ENCODE results near the gene CTDSP2.

The CTDSP2 gene

GRCh38 chr12:57838594-57839302 lies 7.8 kb downstream of the CTDSP2 start:
- Histone ChIP-seq H3K9ac (ENCODE audit: low read length) (no peak overlapping the region), H3K36me3 (ENCODE audit: insufficient read depth, low read length) (no peaks in the 10 kb centered on the region), H3K27me3 (ENCODE audit: control insufficient read depth in 1 of 2, insufficient read depth in 2 of 2, low read length in 2 of 2) (no peaks in the 10 kb centered on the region), H3K4me1 (ENCODE audit: insufficient read depth, low read length) (peaks cover 97% of the 10 kb centered on the region), H3K27ac (ENCODE audit: low read depth, low read length) (peak overlapping the region; percentile 41), H3K4me3 (ENCODE audit: low read depth in 1 of 2, low read length in 2 of 2) (peak overlapping the region in 1 of 2 donors; percentile 43), H3K9me3 (ENCODE audit: low read length) (no peaks in the 10 kb centered on the region)

GRCh38 chr12:57837864-57838562 lies 8.5 kb downstream of the CTDSP2 start:
- H3K4me1 ChIP-seq (ENCODE audit: insufficient read depth, low read length), result peaks cover 97% of the 10 kb centered on the region

GRCh38 chr12:57836442-57837375 lies 9.8 kb downstream of the CTDSP2 start:
- Histone ChIP-seq H3K36me3 (ENCODE audit: insufficient read depth, low read length) (peaks cover 1% of the 10 kb centered on the region), H3K27ac (ENCODE audit: low read depth, low read length) (peak overlapping the region; percentile 59), H3K4me1 (ENCODE audit: insufficient read depth, low read length) (peaks cover 97% of the 10 kb centered on the region), H3K9ac (ENCODE audit: low read length) (peak overlapping the region; percentile 13), H3K27me3 (ENCODE audit: control insufficient read depth in 1 of 2, insufficient read depth in 2 of 2, low read length in 2 of 2) (no peaks in the 10 kb centered on the region), H3K9me3 (ENCODE audit: low read length) (no peaks in the 10 kb centered on the region), H3K4me3 (ENCODE audit: low read depth in 1 of 2, low read length in 2 of 2) (peak overlapping the region in 1 of 2 donors; percentile 33)

More at GRCh38 chr12:57837864-57838562, 8.5 kb downstream of the CTDSP2 start:
- no peaks in the 10 kb centered on the region for H3K27me3 ChIP-seq (ENCODE audit: control insufficient read depth in 1 of 2, insufficient read depth in 2 of 2, low read length in 2 of 2)
- H3K36me3 ChIP-seq (ENCODE audit: insufficient read depth, low read length), result no peaks in the 10 kb centered on the region
- no peak overlapping the region for H3K9ac ChIP-seq (ENCODE audit: low read length)
- H3K27ac ChIP-seq (ENCODE audit: low read depth, low read length), result peak overlapping the region; percentile 41
- H3K4me3 ChIP-seq (ENCODE audit: low read depth in 1 of 2, low read length in 2 of 2), result peak overlapping the region in 1 of 2 donors; percentile 43
- H3K9me3 ChIP-seq (ENCODE audit: low read length), result no peaks in the 10 kb centered on the region

GRCh38 chr12:57835366-57836288 lies 10.9 kb downstream of the CTDSP2 start:
- Histone ChIP-seq H3K27ac (ENCODE audit: low read depth, low read length) (peak overlapping the region; percentile 59), H3K36me3 (ENCODE audit: insufficient read depth, low read length) (peaks cover 6% of the 10 kb centered on the region), H3K4me3 (ENCODE audit: low read depth in 1 of 2, low read length in 2 of 2) (peak overlapping the region in 1 of 2 donors; percentile 33), H3K9ac (ENCODE audit: low read length) (peak overlapping the region; percentile 13), H3K4me1 (ENCODE audit: insufficient read depth, low read length) (peaks cover 94% of the 10 kb centered on the region), H3K27me3 (ENCODE audit: control insufficient read depth in 1 of 2, insufficient read depth in 2 of 2, low read length in 2 of 2) (no peaks in the 10 kb centered on the region), H3K9me3 (ENCODE audit: low read length) (no peaks in the 10 kb centered on the region)

- H3K9ac ChIP-seq (ENCODE audit: low read length), result no peak overlapping the region
Measured at GRCh38 chr12:57834086-57834876, 12.2 kb downstream of the CTDSP2 start.

GRCh38 chr12:57833672-57834071 lies 12.9 kb downstream of the CTDSP2 start:
- Histone ChIP-seq H3K4me3 (ENCODE audit: low read depth in 1 of 2, low read length in 2 of 2) (peak overlapping the region in 1 of 2 donors; percentile 44), H3K9ac (ENCODE audit: low read length) (no peak overlapping the region), H3K27me3 (ENCODE audit: control insufficient read depth in 1 of 2, insufficient read depth in 2 of 2, low read length in 2 of 2) (no peaks in the 10 kb centered on the region), H3K9me3 (ENCODE audit: low read length) (no peaks in the 10 kb centered on the region), H3K36me3 (ENCODE audit: insufficient read depth, low read length) (peaks cover 17% of the 10 kb centered on the region), H3K4me1 (ENCODE audit: insufficient read depth, low read length) (peaks cover 94% of the 10 kb centered on the region), H3K27ac (ENCODE audit: low read depth, low read length) (peak overlapping the region; percentile 29)

More at GRCh38 chr12:57834086-57834876, 12.2 kb downstream of the CTDSP2 start:
- H3K4me3 ChIP-seq (ENCODE audit: low read depth in 1 of 2, low read length in 2 of 2), result peak overlapping the region in 1 of 2 donors; percentile 44
- H3K27ac ChIP-seq (ENCODE audit: low read depth, low read length), result peak overlapping the region; percentile 29
- H3K36me3 ChIP-seq (ENCODE audit: insufficient read depth, low read length), result peaks cover 11% of the 10 kb centered on the region
- H3K27me3 ChIP-seq (ENCODE audit: control insufficient read depth in 1 of 2, insufficient read depth in 2 of 2, low read length in 2 of 2), result no peaks in the 10 kb centered on the region
- peaks cover 94% of the 10 kb centered on the region for H3K4me1 ChIP-seq (ENCODE audit: insufficient read depth, low read length)
- no peaks in the 10 kb centered on the region for H3K9me3 ChIP-seq (ENCODE audit: low read length)

- no peak overlapping the region for H3K9ac ChIP-seq (ENCODE audit: low read length)
- H3K9me3 ChIP-seq (ENCODE audit: low read length), result no peaks in the 10 kb centered on the region
- H3K4me1 ChIP-seq (ENCODE audit: insufficient read depth, low read length), result peaks cover 88% of the 10 kb centered on the region
- peaks cover 23% of the 10 kb centered on the region for H3K36me3 ChIP-seq (ENCODE audit: insufficient read depth, low read length)
- peak overlapping the region in 1 of 2 donors; percentile 44 for H3K4me3 ChIP-seq (ENCODE audit: low read depth in 1 of 2, low read length in 2 of 2)
- no peaks in the 10 kb centered on the region for H3K27me3 ChIP-seq (ENCODE audit: control insufficient read depth in 1 of 2, insufficient read depth in 2 of 2, low read length in 2 of 2)
- H3K27ac ChIP-seq (ENCODE audit: low read depth, low read length), result peak overlapping the region; percentile 48
Measured at GRCh38 chr12:57832966-57833365, 13.6 kb downstream of the CTDSP2 start.

- Histone ChIP-seq H3K27me3 (ENCODE audit: control insufficient read depth in 1 of 2, insufficient read depth in 2 of 2, low read length in 2 of 2) (no peaks in the 10 kb centered on the region), H3K27ac (ENCODE audit: low read depth, low read length) (no peak overlapping the region), H3K4me3 (ENCODE audit: low read depth in 1 of 2, low read length in 2 of 2) (no peak overlapping the region), H3K36me3 (ENCODE audit: insufficient read depth, low read length) (peaks cover 48% of the 10 kb centered on the region), H3K9me3 (ENCODE audit: low read length) (no peaks in the 10 kb centered on the region), H3K4me1 (ENCODE audit: insufficient read depth, low read length) (peaks cover 64% of the 10 kb centered on the region), H3K9ac (ENCODE audit: low read length) (no peak overlapping the region)
Measured at GRCh38 chr12:57830393-57830792, 16.1 kb downstream of the CTDSP2 start.

- Histone ChIP-seq H3K9ac (ENCODE audit: low read length) (no peak overlapping the region), H3K27me3 (ENCODE audit: control insufficient read depth in 1 of 2, insufficient read depth in 2 of 2, low read length in 2 of 2) (no peaks in the 10 kb centered on the region), H3K4me3 (ENCODE audit: low read depth in 1 of 2, low read length in 2 of 2) (no peak overlapping the region), H3K27ac (ENCODE audit: low read depth, low read length) (no peak overlapping the region), H3K9me3 (ENCODE audit: low read length) (no peaks in the 10 kb centered on the region), H3K36me3 (ENCODE audit: insufficient read depth, low read length) (peaks cover 59% of the 10 kb centered on the region), H3K4me1 (ENCODE audit: insufficient read depth, low read length) (peaks cover 53% of the 10 kb centered on the region)
Measured at GRCh38 chr12:57829025-57829777, 17.3 kb downstream of the CTDSP2 start.

Data from muscle layer of colon (tissue), 2 donors.